ENCODE measurements around the gene MED29. TPM values are rescaled to one million over a fixed set of nuclear protein-coding genes. Genes with fewer than 3 reads are reported as not detected.
A peak's percentile ranks its signal among the peaks of the same experiment; 100 is the strongest.

MED29 gene
- total and polyA plus RNA-seq, 2 of the 4 experiments (the other 2 are of a cell fraction): 17.6 to 28.8 TPM

GRCh38 chr19:39434123-39435076, 43.2 kb downstream of the MED29 start:
- H3K23ac ChIP-seq (ENCODE audit: low read depth, low read length): no peak overlapping the region
- peaks cover 11% of the 10 kb centered on the region for H3K4me1 ChIP-seq (ENCODE audit: control insufficient read depth, insufficient read depth, low read length)
- H2BK15ac ChIP-seq (ENCODE audit: low read depth, low read length): no peak overlapping the region
- WGBS, 2 experiments (ENCODE audit: extremely low coverage in 2 of 2, insufficient read length in 1 of 2): 100% methylated on average over 1 of the region's 10 CpGs; no CpG with 5 or more reads in 1 of the 2 experiments
- H2BK120ac ChIP-seq (ENCODE audit: low read depth, low read length): no peak overlapping the region
- peak overlapping the region; percentile 80 for H3K4me2 ChIP-seq (ENCODE audit: low read depth, low read length)
- H4K20me1 ChIP-seq (ENCODE audit: insufficient read depth, low read length): peaks cover 38% of the 10 kb centered on the region
- peaks cover 5% of the 10 kb centered on the region for H3K9me1 ChIP-seq (ENCODE audit: insufficient read depth, low read length)
- H3K27me3 ChIP-seq (ENCODE audit: control insufficient read depth, insufficient read depth, low read length): no peaks in the 10 kb centered on the region
- BruUV-seq (replicated peaks): no TSS peak
- H3K14ac ChIP-seq (replicated peaks; ENCODE audit: low read depth, low read length): no peak overlapping the region
- H2BK5ac ChIP-seq (ENCODE audit: low read depth, low read length, poor library complexity, severe bottlenecking): no peak overlapping the region
- POLR2A ChIA-PET (ENCODE audit: unreplicated experiment): no interaction called here
- H3K56ac ChIP-seq (ENCODE audit: extremely low read depth, insufficient read depth, low read length): no peak overlapping the region
- no peak overlapping the region for H2BK20ac ChIP-seq (ENCODE audit: low read depth, low read length)
- DNase-seq (no peak), ATAC-seq (ENCODE audit: low read depth) (no peak)
- in situ Hi-C loops (cut with MboI; ENCODE audit: low sequenced_read_pairs) (loop anchor here (25.0 kb wide), 1 partner anchor 403 kb away; the partner anchor contains the start of genes DYRK1B and FBL), intact Hi-C loops (cut with micrococcal nuclease) (no loop called here), dilution Hi-C loops (cut with HindIII; ENCODE audit: low sequenced_read_pairs, unreplicated experiment) (no loop called here)
- no peak overlapping the region; a peak in 1 of 4 replicates for H4K8ac ChIP-seq (ENCODE audit: low read depth in 2 of 2, low read length in 2 of 2)
- H3K27ac ChIP-seq (ENCODE audit: insufficient read depth, low read length): no peak overlapping the region; the same call in 1 of the 2 replicates
- no peak overlapping the region for H2AFZ ChIP-seq (replicated peaks; ENCODE audit: low read length, poor library complexity)
- H3K9me3 ChIP-seq (ENCODE audit: control insufficient read depth, insufficient read depth, low read length): no peaks in the 10 kb centered on the region
- H3K36me3 ChIP-seq (ENCODE audit: control insufficient read depth, insufficient read depth, low read length): peaks cover 23% of the 10 kb centered on the region
- 0 out of 2 replicates have a peak overlapping the region, but pooled peaks have one; percentile 77 for H3K4me3 ChIP-seq (ENCODE audit: insufficient read depth, low read depth, low read length)
- no peak overlapping the region for H3K18ac ChIP-seq (ENCODE audit: low read depth, low read length)
- peak overlapping the region; percentile 94 for H3K9ac ChIP-seq (ENCODE audit: low read depth, low read length)
- H2AK5ac ChIP-seq (ENCODE audit: low read depth, low read length): no peak overlapping the region
- H4K91ac ChIP-seq (ENCODE audit: insufficient read depth, low read depth, low read length): no peak overlapping the region
- H2AK9ac ChIP-seq (replicated peaks; ENCODE audit: low read depth, low read length, poor library complexity): no peak overlapping the region
- H3K79me1 ChIP-seq (ENCODE audit: low read depth in 1 of 2, low read length in 2 of 2): peaks cover 22 to 47% of the 10 kb centered on the region in 2 experiments
- CTCF ChIA-PET: no interaction called here
- no peak overlapping the region for H4K5ac ChIP-seq (ENCODE audit: low read depth, low read length)
- H3K4ac ChIP-seq (ENCODE audit: low read depth, low read length): no peak overlapping the region
- no peak for TF ChIP-seq SMC3 (IDR thresholded peaks at IDR 0.05; ENCODE audit: low read depth, low read length)
- TF ChIP-seq MAZ (IDR thresholded peaks at IDR 0.05; ENCODE audit: borderline replicate concordance, low read depth, low read length): no peak
- no peak for TF ChIP-seq RFX5 (IDR thresholded peaks at IDR 0.05; ENCODE audit: low read depth, low read length)
- no peak for TF ChIP-seq POLR2A (IDR thresholded peaks at IDR 0.05; ENCODE audit: low read depth, low read length)
- TF ChIP-seq CTCF (conservative IDR thresholded peaks at IDR 0.05; ENCODE audit: low read depth, low read length): no peak
- no peak for TF ChIP-seq MAFK (IDR thresholded peaks at IDR 0.05; ENCODE audit: low read depth, low read length)
- no peak for TF ChIP-seq BHLHE40 (IDR thresholded peaks at IDR 0.05; ENCODE audit: low read depth, low read length)
- no peak for TF ChIP-seq ELK1 (IDR thresholded peaks at IDR 0.05; ENCODE audit: borderline replicate concordance, low read depth, low read length)
- TF ChIP-seq NFE2L2 (IDR thresholded peaks at IDR 0.05; ENCODE audit: low read depth, low read length): no peak
- no peak for TF ChIP-seq CHD1 (IDR thresholded peaks at IDR 0.05; ENCODE audit: low read depth, low read length)
- TF ChIP-seq FOS (IDR thresholded peaks at IDR 0.05; ENCODE audit: low read depth, low read length): no peak
- no peak for TF ChIP-seq MXI1 (IDR thresholded peaks at IDR 0.05; ENCODE audit: borderline replicate concordance, low read depth, low read length)
- no peak for TF ChIP-seq USF2 (IDR thresholded peaks at IDR 0.05; ENCODE audit: low read depth, low read length)
- TF ChIP-seq CEBPB (IDR thresholded peaks at IDR 0.05; ENCODE audit: low read depth, low read length): no peak
